Measurements from ENCODE around the gene ZNF747. TPM values are rescaled to one million over a fixed set of nuclear protein-coding genes. Genes with fewer than 3 reads are reported as not detected.

Gene ZNF747
- total RNA-seq, 2 donors from 2014 or later = 6.9 to 12.9 TPM

- no peak overlapping the region for H3K4me3 Mint-ChIP-seq
- H3K36me3 Mint-ChIP-seq (ENCODE audit: low read depth) = no peaks in the 10 kb centered on the region
- H3K27me3 Mint-ChIP-seq = no peaks in the 10 kb centered on the region
- no peak for ATAC-seq (replicated peaks)
- no peak overlapping the region for H3K27ac Mint-ChIP-seq
- H3K4me1 Mint-ChIP-seq = peaks cover 20% of the 10 kb centered on the region
- H3K9me3 Mint-ChIP-seq = no peaks in the 10 kb centered on the region
Measured at GRCh38 chr16:30565526-30565925, 30.9 kb upstream of the ZNF747 start.

- Mint-ChIP-seq H3K4me1 (peaks cover 14% of the 10 kb centered on the region), H3K27ac (peak overlapping the region; percentile 79), H3K36me3 (ENCODE audit: low read depth) (peaks cover 11% of the 10 kb centered on the region), H3K27me3 (no peaks in the 10 kb centered on the region), H3K9me3 (no peaks in the 10 kb centered on the region), H3K4me3 (peak overlapping the region; percentile 80)
- ATAC-seq (replicated peaks) = no peak
Measured at GRCh38 chr16:30562021-30562420, 27.4 kb upstream of the ZNF747 start.

GRCh38 chr16:30561089-30561816 lies 26.6 kb upstream of the ZNF747 start:
- Mint-ChIP-seq H3K9me3 (no peaks in the 10 kb centered on the region), H3K36me3 (ENCODE audit: low read depth) (peaks cover 18% of the 10 kb centered on the region), H3K27ac (peak overlapping the region; percentile 79), H3K4me3 (peak overlapping the region; percentile 80), H3K27me3 (no peaks in the 10 kb centered on the region), H3K4me1 (peaks cover 7% of the 10 kb centered on the region)
- no peak for ATAC-seq (replicated peaks)

GRCh38 chr16:30559690-30560089 lies 25.0 kb upstream of the ZNF747 start:
- Mint-ChIP-seq H3K4me1 (peaks cover 9% of the 10 kb centered on the region), H3K36me3 (ENCODE audit: low read depth) (peaks cover 34% of the 10 kb centered on the region), H3K27ac (peak overlapping the region; percentile 89)

GRCh38 chr16:30558789-30559377 lies 24.2 kb upstream of the ZNF747 start:
- peaks cover 14% of the 10 kb centered on the region for H3K4me1 Mint-ChIP-seq
- no peak for ATAC-seq (replicated peaks)

More at GRCh38 chr16:30559690-30560089, 25.0 kb upstream of the ZNF747 start:
- H3K4me3 Mint-ChIP-seq = peak overlapping the region; percentile 87
- ATAC-seq (replicated peaks) = no peak
- no peaks in the 10 kb centered on the region for H3K27me3 Mint-ChIP-seq
- no peaks in the 10 kb centered on the region for H3K9me3 Mint-ChIP-seq

GRCh38 chr16:30557957-30558788 lies 23.5 kb upstream of the ZNF747 start, which contains the start of gene ZNF764:
Gene ZNF764, minus strand, starts transcription at chr16:30558374. Its CDS starts 192 bp downstream, at chr16:30558182.
- peak; percentile 95 for ATAC-seq (replicated peaks)
- Mint-ChIP-seq H3K36me3 (ENCODE audit: low read depth) (peaks cover 49% of the 10 kb centered on the region), H3K9me3 (no peaks in the 10 kb centered on the region), H3K27me3 (no peaks in the 10 kb centered on the region), H3K4me3 (peak within 1 kb of the TSS; percentile 87), H3K4me1 (peaks cover 21% of the 10 kb centered on the region), H3K27ac (peak within 1 kb of the TSS; percentile 89)

More at GRCh38 chr16:30558789-30559377, 24.2 kb upstream of the ZNF747 start:
- Mint-ChIP-seq H3K27me3 (no peaks in the 10 kb centered on the region), H3K27ac (peak overlapping the region; percentile 89), H3K36me3 (ENCODE audit: low read depth) (peaks cover 42% of the 10 kb centered on the region), H3K4me3 (peak overlapping the region; percentile 87), H3K9me3 (no peaks in the 10 kb centered on the region)

- Mint-ChIP-seq H3K36me3 (ENCODE audit: low read depth) (peaks cover 51% of the 10 kb centered on the region), H3K27ac (peak overlapping the region; percentile 89)
- ATAC-seq (replicated peaks) = no peak
Measured at GRCh38 chr16:30557707-30557956, 23.0 kb upstream of the ZNF747 start.

GRCh38 chr16:30556125-30556473 lies 21.4 kb upstream of the ZNF747 start:
- peak overlapping the region; percentile 89 for H3K27ac Mint-ChIP-seq
- H3K9me3 Mint-ChIP-seq = no peaks in the 10 kb centered on the region
- ATAC-seq (replicated peaks) = no peak
- H3K27me3 Mint-ChIP-seq = no peaks in the 10 kb centered on the region
- peaks cover 31% of the 10 kb centered on the region for H3K4me1 Mint-ChIP-seq
- H3K4me3 Mint-ChIP-seq = peak overlapping the region; percentile 87
- H3K36me3 Mint-ChIP-seq (ENCODE audit: low read depth) = peaks cover 56% of the 10 kb centered on the region

More at GRCh38 chr16:30557707-30557956, 23.0 kb upstream of the ZNF747 start:
- Mint-ChIP-seq H3K4me1 (peaks cover 24% of the 10 kb centered on the region), H3K4me3 (peak overlapping the region; percentile 87), H3K27me3 (no peaks in the 10 kb centered on the region), H3K9me3 (no peaks in the 10 kb centered on the region)

GRCh38 chr16:30555315-30556124 lies 20.9 kb upstream of the ZNF747 start:
- Mint-ChIP-seq H3K36me3 (ENCODE audit: low read depth) (peaks cover 56% of the 10 kb centered on the region), H3K9me3 (no peaks in the 10 kb centered on the region), H3K27me3 (no peaks in the 10 kb centered on the region), H3K27ac (peak overlapping the region; percentile 89), H3K4me3 (peak overlapping the region; percentile 87), H3K4me1 (peaks cover 33% of the 10 kb centered on the region)
- ATAC-seq (replicated peaks) = no peak

GRCh38 chr16:30554557-30555314 lies 20.1 kb upstream of the ZNF747 start:
- Mint-ChIP-seq H3K9me3 (no peaks in the 10 kb centered on the region), H3K36me3 (ENCODE audit: low read depth) (peaks cover 56% of the 10 kb centered on the region), H3K27ac (peak overlapping the region; percentile 96), H3K4me1 (peaks cover 33% of the 10 kb centered on the region), H3K27me3 (no peaks in the 10 kb centered on the region), H3K4me3 (peak overlapping the region; percentile 87)
- no peak for ATAC-seq (replicated peaks)

- Mint-ChIP-seq H3K4me1 (peaks cover 33% of the 10 kb centered on the region), H3K36me3 (ENCODE audit: low read depth) (peaks cover 51% of the 10 kb centered on the region), H3K27me3 (no peaks in the 10 kb centered on the region), H3K27ac (peak overlapping the region; percentile 96), H3K4me3 (peak overlapping the region; percentile 84), H3K9me3 (no peaks in the 10 kb centered on the region)
- ATAC-seq (replicated peaks) = no peak
Measured at GRCh38 chr16:30553393-30553899, 18.8 kb upstream of the ZNF747 start.

GRCh38 chr16:30552956-30553355 lies 18.3 kb upstream of the ZNF747 start:
- peak overlapping the region; percentile 84 for H3K4me3 Mint-ChIP-seq
- no peaks in the 10 kb centered on the region for H3K27me3 Mint-ChIP-seq
- peaks cover 51% of the 10 kb centered on the region for H3K36me3 Mint-ChIP-seq (ENCODE audit: low read depth)
- no peak for ATAC-seq (replicated peaks)
- H3K27ac Mint-ChIP-seq = peak overlapping the region; percentile 96
- no peaks in the 10 kb centered on the region for H3K9me3 Mint-ChIP-seq
- H3K4me1 Mint-ChIP-seq = peaks cover 34% of the 10 kb centered on the region

- H3K4me3 Mint-ChIP-seq = peak overlapping the region; percentile 84
- H3K27ac Mint-ChIP-seq = peak overlapping the region; percentile 96
- peaks cover 34% of the 10 kb centered on the region for H3K4me1 Mint-ChIP-seq
- no peaks in the 10 kb centered on the region for H3K27me3 Mint-ChIP-seq
- H3K9me3 Mint-ChIP-seq = no peaks in the 10 kb centered on the region
- ATAC-seq (replicated peaks) = peak; percentile 87
- peaks cover 43% of the 10 kb centered on the region for H3K36me3 Mint-ChIP-seq (ENCODE audit: low read depth)
Measured at GRCh38 chr16:30551781-30552180, 17.1 kb upstream of the ZNF747 start.
